ENCODE measurements around the gene ZNF283.

DNA sequence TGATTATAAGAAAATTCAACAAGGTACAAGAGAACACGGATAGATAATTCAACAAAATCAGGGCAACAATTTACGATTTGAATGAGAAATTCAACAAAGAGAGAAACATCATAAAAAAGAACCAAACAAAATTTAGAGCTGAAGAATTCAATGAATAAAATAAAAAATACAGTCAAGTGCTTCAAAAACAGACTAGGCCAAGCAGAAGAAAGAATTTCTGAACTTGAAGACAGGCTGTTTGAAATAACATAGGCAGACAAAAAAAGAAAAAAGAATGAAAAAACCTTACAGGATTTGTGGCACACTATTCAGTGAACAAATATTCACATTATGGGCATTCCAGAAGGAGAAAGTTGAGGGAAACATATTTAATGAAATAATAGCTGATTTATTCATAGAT, 31.1 kb downstream of the ZNF283 start:
- TF ChIP-seq, protein P1, sequence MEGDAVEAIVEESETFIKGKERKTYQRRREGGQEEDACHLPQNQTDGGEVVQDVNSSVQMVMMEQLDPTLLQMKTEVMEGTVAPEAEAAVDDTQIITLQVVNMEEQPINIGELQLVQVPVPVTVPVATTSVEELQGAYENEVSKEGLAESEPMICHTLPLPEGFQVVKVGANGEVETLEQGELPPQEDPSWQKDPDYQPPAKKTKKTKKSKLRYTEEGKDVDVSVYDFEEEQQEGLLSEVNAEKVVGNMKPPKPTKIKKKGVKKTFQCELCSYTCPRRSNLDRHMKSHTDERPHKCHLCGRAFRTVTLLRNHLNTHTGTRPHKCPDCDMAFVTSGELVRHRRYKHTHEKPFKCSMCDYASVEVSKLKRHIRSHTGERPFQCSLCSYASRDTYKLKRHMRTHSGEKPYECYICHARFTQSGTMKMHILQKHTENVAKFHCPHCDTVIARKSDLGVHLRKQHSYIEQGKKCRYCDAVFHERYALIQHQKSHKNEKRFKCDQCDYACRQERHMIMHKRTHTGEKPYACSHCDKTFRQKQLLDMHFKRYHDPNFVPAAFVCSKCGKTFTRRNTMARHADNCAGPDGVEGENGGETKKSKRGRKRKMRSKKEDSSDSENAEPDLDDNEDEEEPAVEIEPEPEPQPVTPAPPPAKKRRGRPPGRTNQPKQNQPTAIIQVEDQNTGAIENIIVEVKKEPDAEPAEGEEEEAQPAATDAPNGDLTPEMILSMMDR (conservative IDR thresholded peaks at IDR 0.05) = no peak
- no peak for TF ChIP-seq ZFX (IDR thresholded peaks at IDR 0.05)

Data from C4-2B (cell line).